Fibroblast of upper back skin (primary cell): ENCODE data around the gene SLC7A14.

ENCODE experiments used
- DNase-seq: peaks from one replicate; pipeline ENCODE4 v3.0.0-alpha.2; 2013

SLC7A14 gene

GRCh38 chr3:170585937-170586310 lies at the start of gene SLC7A14:
Gene SLC7A14 (minus strand): TSS chr3:170586075. CDS start chr3:170526936, 59,139 bp downstream.
- no peak for DNase-seq

DNA sequence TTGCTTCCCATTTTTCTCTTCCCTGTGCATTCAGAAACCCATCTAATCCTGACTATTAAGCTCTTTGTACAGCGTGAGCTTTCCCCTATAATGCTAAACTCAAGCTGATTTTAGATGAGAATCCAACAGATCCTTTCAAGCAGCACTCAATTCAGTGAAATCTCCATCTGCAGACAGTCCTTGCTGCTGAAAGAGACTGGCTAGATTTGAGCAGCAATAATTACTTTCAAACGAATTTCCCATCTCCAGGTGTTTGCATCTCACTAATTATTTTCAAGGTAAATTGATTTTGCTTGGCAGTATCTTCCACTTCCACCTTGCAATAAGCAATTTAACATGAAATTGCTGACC lies 49.5 kb upstream of the SLC7A14 start:
- no peak for DNase-seq

GRCh38 chr3:170634663-170635384 lies 48.9 kb upstream of the SLC7A14 start:
- DNase-seq: no peak

DNA sequence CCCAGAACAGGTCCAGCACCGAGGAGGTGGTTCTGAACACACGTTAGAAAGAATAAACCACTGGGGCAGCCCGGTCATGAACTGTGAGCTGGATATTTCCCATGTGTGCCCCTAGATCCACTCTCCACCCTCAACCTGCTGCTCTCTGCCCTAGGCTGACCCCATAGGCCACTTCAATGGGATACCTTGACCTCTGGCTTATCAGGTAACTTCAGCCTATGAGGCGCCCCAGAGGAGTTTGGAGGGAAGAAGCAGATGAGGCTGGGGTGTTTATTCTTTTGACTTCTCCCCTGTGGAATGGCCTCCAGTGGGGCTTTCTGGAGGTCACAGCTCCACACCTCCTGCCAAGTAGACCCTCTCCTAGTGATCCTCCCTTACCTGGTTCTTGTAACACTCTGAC lies 47.7 kb upstream of the SLC7A14 start:
- DNase-seq: no peak

DNA sequence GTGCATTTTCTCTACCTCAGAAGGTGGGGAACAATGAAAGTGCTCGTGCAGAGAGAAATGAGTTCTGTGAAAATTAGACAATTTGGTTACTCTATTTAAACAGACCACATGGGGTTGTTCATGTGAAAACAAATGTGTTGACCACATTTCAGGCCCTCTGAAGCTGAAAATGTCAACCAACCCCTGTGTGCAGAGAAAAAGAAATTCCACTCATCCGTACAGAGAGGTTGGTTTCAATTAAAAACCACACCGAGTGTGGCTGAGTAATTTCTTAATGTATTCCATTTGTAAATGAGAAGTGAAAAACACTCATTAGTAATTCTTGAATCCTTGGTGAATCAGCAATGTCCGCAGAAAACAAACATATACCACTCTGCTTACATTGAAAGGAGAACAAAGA lies 46.9 kb upstream of the SLC7A14 start:
- peak; percentile 65 for DNase-seq

DNA sequence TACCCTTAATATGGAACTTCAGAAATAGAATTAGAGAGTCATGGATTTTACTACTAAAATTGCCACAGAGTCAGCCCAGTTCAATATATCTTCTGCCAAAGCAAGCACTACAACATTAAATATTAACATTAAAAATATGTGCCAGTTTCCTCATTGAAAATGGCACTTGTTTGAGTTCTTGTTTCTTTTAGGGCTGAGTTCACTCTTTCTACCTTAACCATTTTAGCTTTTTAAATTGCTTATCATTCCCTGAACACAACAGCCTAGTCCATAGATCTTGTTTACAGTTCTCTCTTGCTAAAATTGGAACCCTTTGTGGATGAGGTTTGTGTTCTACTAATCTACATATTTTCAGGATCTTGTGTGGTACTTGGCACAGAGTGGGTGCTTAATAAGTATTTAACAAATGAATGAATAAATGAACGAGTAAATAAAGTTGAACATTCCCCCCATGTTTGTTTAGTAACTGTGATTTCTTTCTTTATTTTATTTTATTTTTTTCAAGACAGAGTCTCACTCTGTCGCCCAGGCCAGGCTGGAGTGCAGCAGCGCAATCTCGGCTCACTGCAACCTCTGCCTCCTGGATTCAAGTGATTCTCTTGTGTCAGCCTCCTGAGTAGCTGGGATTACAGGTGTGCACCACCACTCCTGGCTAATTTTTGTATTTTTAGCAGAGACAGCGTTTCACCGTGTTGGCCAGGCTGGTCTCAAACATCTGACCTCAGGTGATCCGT lies 46.0 kb upstream of the SLC7A14 start:
- DNase-seq: no peak

DNA sequence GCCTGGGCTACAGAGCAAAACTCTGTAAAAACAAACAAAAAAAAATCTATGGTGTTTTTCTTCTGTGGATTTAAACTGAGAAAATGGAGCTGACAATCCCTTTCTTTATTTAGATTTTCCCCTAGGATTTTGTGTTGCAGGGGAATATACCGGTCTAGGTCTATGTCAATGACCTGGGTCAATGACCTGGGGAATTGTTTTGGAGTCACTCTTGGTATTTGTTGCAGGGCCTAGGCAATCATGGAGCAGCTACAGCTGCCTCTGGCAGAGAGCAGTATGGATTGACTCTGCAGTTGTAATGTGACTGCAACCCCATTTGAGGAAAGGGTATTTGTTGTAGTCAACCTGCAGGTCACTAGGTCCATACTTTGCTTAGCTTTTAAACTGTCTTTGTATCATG lies 37.6 kb upstream of the SLC7A14 start:
- no peak for DNase-seq

GRCh38 chr3:170622369-170623159 lies 36.7 kb upstream of the SLC7A14 start:
- peak; percentile 97 for DNase-seq

GRCh38 chr3:170621256-170621655 lies 35.4 kb upstream of the SLC7A14 start:
- DNase-seq: no peak

DNA sequence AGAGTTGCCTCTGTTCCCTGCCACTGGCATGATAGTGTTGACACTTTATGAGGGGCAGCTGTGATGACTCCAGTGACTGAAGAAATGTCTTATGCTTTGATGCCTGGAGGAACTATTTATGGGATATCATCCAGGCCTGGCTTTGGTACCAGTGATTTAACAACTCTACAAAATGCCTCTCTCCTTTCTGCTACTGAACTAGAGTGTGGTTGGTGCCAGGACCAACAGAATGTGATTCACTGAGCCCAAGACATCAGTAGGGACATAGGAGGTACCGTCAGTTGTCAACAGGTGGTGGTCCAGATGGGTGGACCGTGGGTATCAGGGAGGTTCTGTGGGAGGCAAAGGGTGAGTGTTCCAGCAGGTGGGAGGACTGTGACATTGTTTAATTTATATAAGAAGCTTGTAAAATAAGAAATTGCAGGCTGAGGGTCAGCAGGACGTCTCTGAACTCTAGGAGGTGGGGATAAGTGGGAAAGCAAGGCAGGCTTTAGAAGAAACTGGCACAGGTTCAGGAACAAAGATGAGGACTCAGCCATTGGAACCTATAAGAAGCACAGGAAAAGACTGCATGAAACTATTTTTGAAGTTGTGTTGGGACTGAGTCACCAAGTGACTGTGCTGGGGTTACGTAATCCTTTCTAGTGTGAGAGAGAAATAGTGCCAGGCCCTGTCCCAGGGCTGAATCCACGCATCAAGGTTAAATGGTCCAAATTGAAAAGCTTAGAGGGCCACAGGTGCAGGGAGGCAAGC lies 28.5 kb upstream of the SLC7A14 start:
- peak; percentile 90 for DNase-seq

DNA sequence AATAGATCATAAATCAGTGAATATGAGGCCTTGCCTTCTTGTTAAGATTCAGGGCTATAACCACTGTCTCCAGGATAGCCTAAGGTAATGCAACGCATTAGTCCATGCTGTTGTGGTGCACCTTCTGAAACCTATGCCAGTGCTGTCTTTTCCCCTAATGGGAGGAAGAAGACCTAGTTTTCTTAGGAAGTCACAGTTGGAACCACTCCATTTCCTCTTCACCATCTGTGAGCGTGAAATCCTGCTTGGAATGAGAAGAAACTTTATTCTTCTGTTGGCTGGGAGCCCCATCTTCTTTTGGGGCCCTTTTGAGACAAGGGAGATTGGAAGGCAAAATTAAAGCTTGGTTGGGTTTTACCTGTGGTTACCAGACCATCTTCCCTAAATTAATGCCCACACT lies 25.9 kb upstream of the SLC7A14 start:
- no peak for DNase-seq

- no peak for DNase-seq
Observed at GRCh38 chr3:170610321-170610884, 24.5 kb upstream of the SLC7A14 start.

- DNase-seq: no peak
Observed at GRCh38 chr3:170608475-170608874, 22.6 kb upstream of the SLC7A14 start.

- DNase-seq: no peak
Observed at GRCh38 chr3:170606675-170607074, 20.8 kb upstream of the SLC7A14 start.

- no peak for DNase-seq
Observed at GRCh38 chr3:170605490-170605889, 19.6 kb upstream of the SLC7A14 start.

GRCh38 chr3:170603770-170604510 lies 18.1 kb upstream of the SLC7A14 start:
- no peak for DNase-seq

GRCh38 chr3:170602556-170602955 lies 16.7 kb upstream of the SLC7A14 start:
- DNase-seq: no peak

DNA sequence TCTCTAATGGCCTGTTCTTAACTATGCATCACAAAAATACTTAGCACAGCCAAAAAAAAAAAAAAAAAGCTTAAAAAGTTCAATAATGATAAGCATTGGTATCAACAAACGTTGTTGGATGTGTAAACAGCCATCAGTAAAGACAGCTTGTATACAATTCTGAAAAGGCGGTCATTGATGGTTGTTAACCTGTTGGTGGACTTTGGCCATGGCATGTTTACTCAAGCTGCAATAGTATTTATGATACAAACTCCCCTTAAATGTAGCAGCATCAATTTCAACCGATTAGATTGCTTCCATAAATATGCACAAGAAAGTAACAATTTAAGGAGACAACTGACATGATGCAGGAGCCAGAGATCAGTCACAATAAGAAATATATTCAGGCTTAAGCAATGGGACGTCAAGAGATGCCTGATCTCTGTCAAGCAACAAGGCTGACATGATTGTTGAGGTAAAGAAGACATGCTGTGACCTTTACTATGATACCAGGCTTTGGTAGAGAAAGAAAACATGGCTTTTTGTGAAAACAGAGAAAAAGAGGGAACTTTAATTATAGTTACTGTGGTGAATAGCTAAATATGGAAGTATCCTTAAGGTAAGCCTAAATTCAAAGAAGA lies 14.2 kb upstream of the SLC7A14 start:
- no peak for DNase-seq

- no peak for DNase-seq
Observed at GRCh38 chr3:170599091-170599490, 13.2 kb upstream of the SLC7A14 start.

DNA sequence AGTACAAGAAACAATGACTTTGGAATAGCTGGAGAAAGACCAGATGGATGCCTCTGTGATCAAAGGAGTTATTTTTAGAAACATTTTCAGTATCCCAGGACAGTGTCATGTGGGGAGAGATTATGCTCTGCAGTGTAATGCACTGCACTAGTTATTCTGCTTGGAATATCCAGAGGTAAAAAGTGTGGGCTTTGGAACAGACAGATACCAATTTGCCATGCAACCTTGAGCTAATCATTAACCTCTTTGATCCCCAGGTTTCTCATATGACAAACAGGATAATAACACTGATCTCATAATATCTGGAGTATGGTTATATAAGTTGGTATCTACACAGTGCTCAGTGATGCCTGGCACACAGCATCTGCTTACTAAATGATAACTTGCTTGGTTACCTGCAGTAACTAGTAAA lies 12.2 kb upstream of the SLC7A14 start:
- DNase-seq: no peak

GRCh38 chr3:170594528-170594927 lies 8.7 kb upstream of the SLC7A14 start:
- DNase-seq: no peak

- DNase-seq: no peak
Observed at GRCh38 chr3:170593634-170594033, 7.8 kb upstream of the SLC7A14 start.
